ENCODE results near the gene TNRC6A.

Gene TNRC6A

DNA sequence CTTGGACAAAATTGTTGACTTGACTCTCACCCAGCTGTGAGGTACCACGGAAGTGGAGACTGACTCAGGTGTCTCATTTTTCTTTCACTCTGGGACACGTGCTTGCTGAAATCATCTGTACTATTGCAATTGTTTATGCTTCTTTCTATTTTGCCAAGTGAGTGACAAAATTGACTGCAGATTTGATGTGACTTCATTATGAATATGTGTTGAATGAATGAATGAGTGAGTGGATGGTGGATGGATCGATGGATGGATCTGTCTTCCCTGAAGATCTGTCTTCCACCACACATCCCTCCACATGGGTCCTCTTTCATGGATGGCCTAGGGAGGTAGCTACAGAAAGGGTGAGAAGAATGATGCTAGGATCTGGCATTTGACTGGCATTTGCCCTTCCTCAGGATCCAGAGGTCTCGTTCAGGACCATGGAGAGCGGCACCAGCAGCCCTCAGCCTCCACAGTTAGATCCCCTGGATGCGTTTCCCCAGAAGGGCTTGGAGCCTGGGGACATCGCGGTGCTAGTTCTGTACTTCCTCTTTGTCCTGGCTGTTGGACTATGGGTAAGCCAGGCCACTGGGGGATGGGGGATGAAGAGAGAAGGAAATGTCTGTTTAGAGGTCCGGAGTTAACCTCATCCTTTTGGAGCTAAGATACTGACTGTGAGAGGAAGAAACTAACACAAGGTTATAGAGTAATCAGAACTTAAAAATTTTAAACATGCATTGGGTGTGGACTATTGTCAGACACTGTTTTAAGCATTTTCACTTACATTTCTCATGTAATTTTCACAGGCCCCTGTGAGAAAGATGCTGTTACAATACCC, 129.0 kb downstream of the TNRC6A start:
- no peak overlapping the region for H3K4me2 ChIP-seq
- TF ChIP-seq CTCF (conservative IDR thresholded peaks at IDR 0.05; ENCODE audit: low read depth, low read length) = no peak

GRCh38 chr16:24861461-24861860, 132.0 kb downstream of the TNRC6A start:
- Histone ChIP-seq H3K27me3 (ENCODE audit: insufficient read depth, low read depth) (no peaks in the 10 kb centered on the region), H3K36me3 (ENCODE audit: insufficient read depth) (no peaks in the 10 kb centered on the region), H2AFZ (ENCODE audit: low read depth) (no peak overlapping the region), H4K20me1 (ENCODE audit: insufficient read depth) (no peaks in the 10 kb centered on the region), H3K4me2 (no peak overlapping the region), H3K9ac (no peak overlapping the region), H3K4me3 (IDR thresholded peaks at IDR 0.05; ENCODE audit: insufficient read depth, low read depth, low read length) (no peak overlapping the region), H3K4me1 (ENCODE audit: low read depth, poor library complexity, severe bottlenecking) (no peaks in the 10 kb centered on the region), H3K79me2 (ENCODE audit: insufficient read depth, low read depth) (no peaks in the 10 kb centered on the region), H3K27ac (no peak overlapping the region)
- TF ChIP-seq CTCF (conservative IDR thresholded peaks at IDR 0.05; ENCODE audit: low read depth, low read length) = no peak

More for the DNA sequence above, 129.0 kb downstream of the TNRC6A start:
- H3K4me1 ChIP-seq (ENCODE audit: low read depth, poor library complexity, severe bottlenecking) = no peaks in the 10 kb centered on the region
- no peak overlapping the region for H3K27ac ChIP-seq
- no peak overlapping the region for H2AFZ ChIP-seq (ENCODE audit: low read depth)
- no peak overlapping the region for H3K4me3 ChIP-seq (IDR thresholded peaks at IDR 0.05; ENCODE audit: insufficient read depth, low read depth, low read length)
- no peaks in the 10 kb centered on the region for H4K20me1 ChIP-seq (ENCODE audit: insufficient read depth)
- H3K79me2 ChIP-seq (ENCODE audit: insufficient read depth, low read depth) = no peaks in the 10 kb centered on the region
- no peak overlapping the region for H3K9ac ChIP-seq
- H3K27me3 ChIP-seq (ENCODE audit: insufficient read depth, low read depth) = no peaks in the 10 kb centered on the region
- no peaks in the 10 kb centered on the region for H3K36me3 ChIP-seq (ENCODE audit: insufficient read depth)

GRCh38 chr16:24863582-24864437, 134.4 kb downstream of the TNRC6A start:
- Histone ChIP-seq H3K79me2 (ENCODE audit: insufficient read depth, low read depth) (no peaks in the 10 kb centered on the region), H3K4me3 (IDR thresholded peaks at IDR 0.05; ENCODE audit: insufficient read depth, low read depth, low read length) (no peak overlapping the region), H4K20me1 (ENCODE audit: insufficient read depth) (no peaks in the 10 kb centered on the region), H3K36me3 (ENCODE audit: insufficient read depth) (no peaks in the 10 kb centered on the region), H3K9ac (no peak overlapping the region), H3K27me3 (ENCODE audit: insufficient read depth, low read depth) (no peaks in the 10 kb centered on the region), H2AFZ (ENCODE audit: low read depth) (no peak overlapping the region), H3K27ac (no peak overlapping the region), H3K4me2 (no peak overlapping the region), H3K4me1 (ENCODE audit: low read depth, poor library complexity, severe bottlenecking) (no peaks in the 10 kb centered on the region)
- TF ChIP-seq CTCF (conservative IDR thresholded peaks at IDR 0.05; ENCODE audit: low read depth, low read length) = no peak

- H3K79me2 ChIP-seq (ENCODE audit: insufficient read depth, low read depth) = no peaks in the 10 kb centered on the region
Observed at GRCh38 chr16:24869033-24869432, 139.6 kb downstream of the TNRC6A start.

More at GRCh38 chr16:24869033-24869432, 139.6 kb downstream of the TNRC6A start:
- Histone ChIP-seq H4K20me1 (ENCODE audit: insufficient read depth) (no peaks in the 10 kb centered on the region), H3K4me1 (ENCODE audit: low read depth, poor library complexity, severe bottlenecking) (no peaks in the 10 kb centered on the region), H2AFZ (ENCODE audit: low read depth) (no peak overlapping the region), H3K4me3 (IDR thresholded peaks at IDR 0.05; ENCODE audit: insufficient read depth, low read depth, low read length) (no peak overlapping the region), H3K27me3 (ENCODE audit: insufficient read depth, low read depth) (no peaks in the 10 kb centered on the region), H3K27ac (no peak overlapping the region), H3K4me2 (no peak overlapping the region), H3K9ac (no peak overlapping the region), H3K36me3 (ENCODE audit: insufficient read depth) (no peaks in the 10 kb centered on the region)
- no peak for TF ChIP-seq CTCF (conservative IDR thresholded peaks at IDR 0.05; ENCODE audit: low read depth, low read length)
